HepG2 (cell line): ENCODE results near the gene YWHAE.

Experiments used
- ARID2 ChIP-seq: sonication (generic); formaldehyde crosslinking; IDR thresholded peaks from 2 replicates; pipeline ENCODE4 v1.8.1; 2022; ENCODE audit warnings: mild to moderate bottlenecking, missing genetic modification reagents, borderline replicate concordance
- ATF7 ChIP-seq, 2 experiments: fragments of 450-650 bp in 1 of 2; sonication (generic) in 1 of 2; formaldehyde crosslinking in 1 of 2; IDR thresholded peaks; 2 replicates each; pipeline versions ENCODE4 v1.4.0 to v1.6.1; 2016 to 2020; ENCODE audit warnings: antibody characterized with exemption in 1 of 2, mild to moderate bottlenecking in 1 of 2, missing genetic modification reagents in 1 of 2
- BORCS8-MEF2B ChIP-seq: sonication (generic); formaldehyde crosslinking; IDR thresholded peaks from 2 replicates; pipeline ENCODE4 v1.8.0; 2022; ENCODE audit warnings: mild to moderate bottlenecking, missing genetic modification reagents
- ETV6 ChIP-seq: sonication (generic); formaldehyde crosslinking; conservative IDR thresholded peaks from 2 replicates; pipeline ENCODE4 v1.4.0; 2020; ENCODE audit warnings: missing genetic modification reagents
- GZF1 ChIP-seq: sonication (generic); formaldehyde crosslinking; IDR thresholded peaks from 2 replicates; pipeline ENCODE4 v1.5.1; 2020; ENCODE audit warnings: mild to moderate bottlenecking, missing genetic modification reagents
- HES4 ChIP-seq: sonication (generic); formaldehyde crosslinking; IDR thresholded peaks from 2 replicates; pipeline ENCODE4 v1.9.0; 2021; ENCODE audit warnings: mild to moderate bottlenecking, missing genetic modification reagents, borderline replicate concordance
- ZNF124 ChIP-seq: sonication (generic); formaldehyde crosslinking; IDR thresholded peaks from 2 replicates; pipeline ENCODE4 v1.4.0; 2020; ENCODE audit warnings: missing genetic modification reagents
- ZNF350 ChIP-seq: sonication (generic); formaldehyde crosslinking; IDR thresholded peaks from 2 replicates; pipeline ENCODE4 v1.4.0; 2020; ENCODE audit warnings: mild to moderate bottlenecking, low read depth, missing genetic modification reagents, borderline replicate concordance
- TF ChIP-seq, protein P1 (sequence below): sonication (generic); formaldehyde crosslinking; conservative IDR thresholded peaks from 2 replicates; pipeline ENCODE4 v1.4.0; 2020; ENCODE audit warnings: missing genetic modification reagents
- TF ChIP-seq, protein P2 (sequence below): IDR thresholded peaks from 2 replicates; pipeline ENCODE4 v1.6.1; 2016; ENCODE audit warnings: low read depth, control low read depth

DNA sequence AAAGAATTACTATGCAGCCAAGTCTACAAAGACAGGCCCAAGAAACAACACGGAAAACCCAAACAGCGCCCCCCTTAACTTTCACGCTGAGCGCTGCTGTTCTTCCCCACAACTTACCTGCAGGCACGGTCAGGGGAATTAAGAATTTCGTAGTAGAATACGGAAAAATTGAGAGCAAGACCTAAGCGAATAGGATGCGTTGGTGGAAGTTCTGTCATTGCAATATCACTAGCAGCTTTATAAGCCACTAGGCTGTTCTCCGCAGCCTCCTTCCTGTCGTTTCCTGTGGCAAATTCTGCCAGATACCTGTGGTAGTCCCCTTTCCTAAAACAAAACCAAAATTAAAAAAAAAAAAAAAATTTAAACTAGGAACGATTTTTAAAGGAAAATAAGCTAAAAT lies 39.0 kb downstream of the YWHAE start:
- TF ChIP-seq HES4 (CRISPR knock-in tag), result no peak
- TF ChIP-seq, protein P1, sequence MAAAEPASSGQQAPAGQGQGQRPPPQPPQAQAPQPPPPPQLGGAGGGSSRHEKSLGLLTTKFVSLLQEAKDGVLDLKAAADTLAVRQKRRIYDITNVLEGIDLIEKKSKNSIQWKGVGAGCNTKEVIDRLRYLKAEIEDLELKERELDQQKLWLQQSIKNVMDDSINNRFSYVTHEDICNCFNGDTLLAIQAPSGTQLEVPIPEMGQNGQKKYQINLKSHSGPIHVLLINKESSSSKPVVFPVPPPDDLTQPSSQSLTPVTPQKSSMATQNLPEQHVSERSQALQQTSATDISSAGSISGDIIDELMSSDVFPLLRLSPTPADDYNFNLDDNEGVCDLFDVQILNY (CRISPR knock-in tag), result no peak
- TF ChIP-seq ARID2 (CRISPR knock-in tag), result no peak
- TF ChIP-seq, protein P2, sequence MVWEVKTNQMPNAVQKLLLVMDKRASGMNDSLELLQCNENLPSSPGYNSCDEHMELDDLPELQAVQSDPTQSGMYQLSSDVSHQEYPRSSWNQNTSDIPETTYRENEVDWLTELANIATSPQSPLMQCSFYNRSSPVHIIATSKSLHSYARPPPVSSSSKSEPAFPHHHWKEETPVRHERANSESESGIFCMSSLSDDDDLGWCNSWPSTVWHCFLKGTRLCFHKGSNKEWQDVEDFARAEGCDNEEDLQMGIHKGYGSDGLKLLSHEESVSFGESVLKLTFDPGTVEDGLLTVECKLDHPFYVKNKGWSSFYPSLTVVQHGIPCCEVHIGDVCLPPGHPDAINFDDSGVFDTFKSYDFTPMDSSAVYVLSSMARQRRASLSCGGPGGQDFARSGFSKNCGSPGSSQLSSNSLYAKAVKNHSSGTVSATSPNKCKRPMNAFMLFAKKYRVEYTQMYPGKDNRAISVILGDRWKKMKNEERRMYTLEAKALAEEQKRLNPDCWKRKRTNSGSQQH (CRISPR knock-in tag), result no peak
- no peak for TF ChIP-seq GZF1 (CRISPR knock-in tag)
- no peak for TF ChIP-seq ZNF350 (CRISPR knock-in tag)
- no peak for TF ChIP-seq BORCS8-MEF2B (CRISPR knock-in tag)
- TF ChIP-seq ZNF124 (CRISPR knock-in tag), result no peak
- TF ChIP-seq ETV6 (CRISPR knock-in tag), result no peak
- TF ChIP-seq ATF7 (IDR thresholded peaks at IDR 0.05), result no peak
- no peak for TF ChIP-seq ATF7 (CRISPR knock-in tag; IDR thresholded peaks at IDR 0.05)
